Retinal pigment epithelial cell (primary cell): ENCODE results near the gene COPZ2.
"Not testable (repeated sequence)": the region's sequence is repeated elsewhere in the genome, so short reads cannot be mapped to it uniquely, and the experiment has no call there.

Experiments
- DNase-seq: peaks from one replicate; pipeline ENCODE4 v3.0.0-alpha.2; 2010; ENCODE audit warnings: low read depth
- H3K4me3 ChIP-seq: 2 replicates; pipeline ENCODE4 v1.5.1; 2011; ENCODE audit warnings: mild to moderate bottlenecking, low read length, control low read depth, moderate library complexity
- CTCF ChIP-seq: conservative IDR thresholded peaks from 2 replicates; pipeline ENCODE4 v1.5.1; 2011; ENCODE audit warnings: low read depth, low read length, control low read depth, inconsistent platforms

COPZ2 gene

DNA sequence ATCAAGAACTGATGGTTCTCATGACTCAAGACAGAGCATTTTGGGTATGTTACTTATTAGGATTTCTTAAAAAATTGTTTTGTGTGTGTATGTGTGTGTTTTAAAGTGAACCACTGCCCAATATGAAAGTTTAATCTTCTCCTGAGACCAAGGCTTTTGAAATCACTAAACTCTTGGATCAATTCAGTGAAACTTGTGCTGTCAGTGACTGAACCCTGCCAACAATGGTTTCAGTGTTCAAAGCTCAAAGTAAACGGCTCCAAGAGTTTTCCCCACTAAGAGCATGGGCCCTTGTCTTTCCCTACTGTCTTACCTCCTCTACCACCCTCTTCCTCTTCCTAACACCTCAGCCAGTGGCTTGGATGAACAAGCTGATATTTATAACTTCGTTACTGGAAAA is 32.6 kb upstream of the COPZ2 start:
- no peak for TF ChIP-seq CTCF
- DNase-seq: no peak
- no peak overlapping the region for H3K4me3 ChIP-seq

- peak; percentile 61 for TF ChIP-seq CTCF
- no peak for DNase-seq
- H3K4me3 ChIP-seq: no peak overlapping the region
Observed at GRCh38 chr17:48068491-48068961, 30.9 kb upstream of the COPZ2 start.

DNA sequence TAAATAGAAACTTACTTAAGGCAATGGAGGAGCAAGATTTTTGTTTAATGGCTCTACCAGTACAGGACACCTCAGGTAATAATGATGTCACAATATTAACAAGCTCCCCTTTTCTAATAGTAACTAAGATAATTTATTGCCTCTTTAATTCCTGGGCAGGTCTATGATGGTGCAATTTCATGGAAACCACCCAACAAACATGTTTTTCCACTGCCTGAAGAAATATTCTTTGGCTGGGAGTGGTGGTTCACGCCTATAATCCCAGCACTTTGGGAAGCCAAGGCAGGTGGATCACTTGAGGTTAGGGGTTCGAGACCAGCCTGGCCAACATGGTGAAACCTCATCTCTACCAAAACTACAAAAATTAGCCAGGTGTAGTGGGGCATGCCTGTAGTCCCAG is 30.2 kb upstream of the COPZ2 start:
- DNase-seq, H3K4me3 ChIP-seq: not testable (repeated sequence)

DNA sequence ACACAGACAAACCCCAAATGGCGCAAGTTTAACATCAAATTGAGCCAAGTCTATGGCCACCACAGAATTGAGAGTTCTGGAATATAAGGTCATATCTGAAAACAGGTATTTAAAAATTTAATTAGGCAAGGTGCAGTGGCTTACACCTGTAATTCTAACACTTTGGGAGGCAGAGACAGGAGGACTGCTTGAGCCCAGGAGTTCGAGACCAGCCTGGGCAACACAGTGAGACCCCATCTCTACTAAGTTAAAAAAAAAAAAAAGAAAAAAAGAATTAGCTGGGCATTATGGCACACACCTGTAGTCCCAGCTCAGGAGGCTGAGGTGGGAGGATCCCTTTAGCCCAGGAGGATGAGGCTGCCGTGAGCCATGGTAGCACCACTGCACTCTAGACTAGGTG is 29.6 kb upstream of the COPZ2 start:
- no peak for DNase-seq
- H3K4me3 ChIP-seq: no peak overlapping the region
- TF ChIP-seq CTCF: no peak

DNA sequence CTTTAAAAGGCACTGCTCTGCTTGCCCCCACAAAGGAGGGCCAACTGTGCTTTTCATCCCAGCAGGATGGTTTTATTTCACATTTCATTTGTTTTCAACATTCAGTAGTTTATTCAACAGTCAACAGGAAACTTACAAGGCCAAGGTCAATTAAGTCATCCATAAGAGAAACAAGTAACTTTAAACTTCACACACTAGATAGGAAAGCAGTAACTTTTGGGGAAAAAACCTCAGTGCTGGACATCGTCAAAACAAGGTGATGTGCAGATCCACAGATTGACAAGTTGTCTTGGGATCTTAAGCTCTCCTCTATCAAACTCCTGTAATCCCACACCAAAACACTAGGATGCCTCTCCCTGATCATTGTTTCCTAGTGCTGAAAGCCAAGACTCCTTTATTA is 29.1 kb upstream of the COPZ2 start:
- DNase-seq: no peak
- no peak overlapping the region for H3K4me3 ChIP-seq
- no peak for TF ChIP-seq CTCF

DNA sequence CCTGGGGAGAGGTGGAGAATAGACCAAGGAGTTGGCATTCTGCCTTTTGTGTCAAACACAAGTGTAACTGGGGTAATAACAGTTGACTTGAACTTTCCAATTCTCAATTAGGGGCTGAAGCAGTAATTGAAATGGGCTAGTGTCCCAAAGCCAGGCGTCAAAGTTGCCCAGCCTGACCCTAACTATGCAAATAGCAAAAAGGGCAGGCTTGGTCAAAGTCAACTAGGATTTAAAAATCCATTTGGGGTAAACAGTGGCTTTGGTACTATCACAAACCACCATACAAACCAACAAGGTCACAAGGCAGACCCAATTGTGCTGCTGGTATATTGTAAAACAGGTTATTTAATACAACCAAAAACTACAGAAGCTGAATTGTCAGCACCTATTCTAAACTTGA is 28.6 kb upstream of the COPZ2 start:
- no peak for DNase-seq
- TF ChIP-seq CTCF: no peak
- no peak overlapping the region for H3K4me3 ChIP-seq

DNA sequence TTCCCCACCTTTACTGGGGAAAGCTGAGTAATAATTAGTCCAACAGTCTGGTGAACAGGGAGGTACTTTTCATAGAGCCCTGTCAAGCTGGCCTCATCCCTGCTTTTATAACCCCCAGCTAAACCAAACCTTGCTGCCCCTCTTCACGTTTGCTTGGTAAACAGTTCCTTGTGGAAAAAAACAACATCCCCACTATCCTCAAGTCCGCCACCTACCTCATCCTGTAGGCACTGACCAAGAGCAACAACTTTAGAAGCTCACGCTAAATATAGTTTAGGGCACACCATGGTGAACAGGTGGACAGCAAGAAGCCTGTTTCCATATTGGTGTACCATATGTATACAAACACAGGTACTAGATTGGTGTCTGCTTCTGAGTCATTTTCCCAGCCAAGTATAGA is 27.0 kb upstream of the COPZ2 start:
- no peak overlapping the region for H3K4me3 ChIP-seq
- TF ChIP-seq CTCF: no peak
- no peak for DNase-seq

DNA sequence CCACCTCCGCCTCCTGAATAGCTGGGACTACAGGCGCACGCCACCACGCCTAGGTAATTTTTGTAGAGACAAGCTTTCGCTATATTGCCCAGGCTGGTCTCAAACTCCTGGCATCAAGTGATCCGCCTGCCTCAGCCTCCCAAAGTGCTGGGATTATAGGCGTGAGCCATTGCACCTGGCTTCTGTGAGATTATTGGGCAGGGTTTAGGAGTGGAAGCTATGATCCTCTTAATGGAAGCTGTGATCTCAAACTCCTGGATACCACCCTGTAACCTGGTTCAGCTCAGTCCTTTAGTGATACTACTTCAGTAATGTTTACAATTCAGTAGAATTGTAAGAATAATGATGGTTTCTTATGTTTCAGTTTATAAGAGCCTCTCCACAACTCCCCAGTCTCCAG is 24.7 kb upstream of the COPZ2 start:
- no peak for DNase-seq
- no peak for TF ChIP-seq CTCF
- H3K4me3 ChIP-seq: no peak overlapping the region
